Endodermal cell (in vitro differentiated cells): Measurements from ENCODE around the gene MSLN. TPM values are rescaled to one million over a fixed set of nuclear protein-coding genes. Genes with fewer than 3 reads are reported as not detected.

Experiments used
- DNase-seq: peaks from one replicate; pipeline ENCODE4 v3.0.0-alpha.2; 2017
- H3K27ac ChIP-seq: 2 replicates; pipeline ENCODE4 v1.5.1; 2013; ENCODE audit warnings: mild to moderate bottlenecking, low read depth, low read length, moderate library complexity
- H3K27me3 ChIP-seq: 2 replicates; pipeline ENCODE4 v1.6.1; 2013; ENCODE audit warnings: mild to moderate bottlenecking, low read length, moderate library complexity; ENCODE audit not compliant: insufficient read depth, control insufficient read depth, poor library complexity, severe bottlenecking
- H3K36me3 ChIP-seq: 2 replicates; pipeline ENCODE4 v1.7.0; 2013; ENCODE audit warnings: mild to moderate bottlenecking, low read length, moderate library complexity; ENCODE audit not compliant: control insufficient read depth, insufficient read depth
- H3K4me1 ChIP-seq: one replicate; pipeline ENCODE4 v1.7.0; 2013; ENCODE audit warnings: low read length; ENCODE audit not compliant: control insufficient read depth, insufficient read depth
- H3K4me3 ChIP-seq: 2 replicates; pipeline ENCODE4 v1.5.1; 2013; ENCODE audit warnings: mild to moderate bottlenecking, low read length, moderate library complexity
- H3K9ac ChIP-seq: 2 replicates; pipeline ENCODE4 v1.6.1; 2013; ENCODE audit warnings: mild to moderate bottlenecking, low read length, moderate library complexity; ENCODE audit not compliant: poor library complexity, severe bottlenecking; ENCODE audit errors: extremely low read depth
- H3K9me3 ChIP-seq: 2 replicates; pipeline ENCODE4 v1.6.1; 2013; ENCODE audit warnings: mild to moderate bottlenecking, low read length, moderate library complexity; ENCODE audit not compliant: control insufficient read depth
- H3K27ac Mint-ChIP-seq: 2 replicates; pipeline ENCODE4 v1.8.0; 2020; ENCODE audit warnings: mixed read lengths
- H3K27me3 Mint-ChIP-seq: 2 replicates; pipeline ENCODE4 v1.8.0; 2021; ENCODE audit warnings: mild to moderate bottlenecking, mixed read lengths; ENCODE audit not compliant: insufficient read depth
- H3K36me3 Mint-ChIP-seq: 2 replicates; pipeline ENCODE4 v1.8.0; 2020; ENCODE audit warnings: low read depth, mixed read lengths
- H3K4me1 Mint-ChIP-seq: 2 replicates; pipeline ENCODE4 v1.8.0; 2020; ENCODE audit warnings: mixed read lengths
- H3K4me3 Mint-ChIP-seq: 2 replicates; pipeline ENCODE4 v1.8.0; 2020; ENCODE audit warnings: mild to moderate bottlenecking, moderate library complexity, mixed read lengths
- H3K9me3 Mint-ChIP-seq: 2 replicates; pipeline ENCODE4 v1.8.0; 2020; ENCODE audit warnings: mild to moderate bottlenecking, mixed read lengths
- CTCF ChIP-seq: fragments of 200-600 bp; sonication (generic); conservative IDR thresholded peaks from 2 replicates; pipeline ENCODE4 v1.5.0; 2021; ENCODE audit warnings: antibody characterized with exemption, mild to moderate bottlenecking
- WGBS, 2 experiments: methylation state at CpG; one replicate each; pipeline versions ENCODE4 v1.1.5 to v1.1.7; 2013; ENCODE audit warnings: missing lambda C conversion rate in 2 of 2, mixed read lengths in 1 of 2; ENCODE audit not compliant: insufficient coverage in 1 of 2, insufficient read length in 1 of 2; 5-methylcytosine and 5-hydroxymethylcytosine counted together
- total RNA-seq, 2 donors: library from RNA; stranded (reverse); fragmentation: NEBNext Ultra II Directional in 1 of 2; extraction: Animal tissue kit (Norgen Biotek cat#: 25700) in 1 of 2; gene quantifications; 2 replicates in 1 of 2; 3 replicates in 1 of 2; pipeline ENCODE4 v1.2.1, GENCODE V29; 2021

Gene MSLN
- total RNA-seq, 2 donors from 2014 or later: 0.42 to 0.86 TPM

- no peaks in the 10 kb centered on the region for H3K9me3 Mint-ChIP-seq
- H3K27me3 ChIP-seq: no peaks in the 10 kb centered on the region
- no peak for TF ChIP-seq CTCF
- no peaks in the 10 kb centered on the region for H3K4me1 Mint-ChIP-seq
- H3K9ac ChIP-seq: no peak overlapping the region
- H3K36me3 Mint-ChIP-seq: peaks cover 24% of the 10 kb centered on the region
- H3K4me1 ChIP-seq: peaks cover under 1% of the 10 kb centered on the region
- H3K4me3 Mint-ChIP-seq: no peak overlapping the region
- no peak overlapping the region for H3K4me3 ChIP-seq
- DNase-seq: no peak
- H3K36me3 ChIP-seq: peaks cover 29% of the 10 kb centered on the region
- H3K9me3 ChIP-seq: no peaks in the 10 kb centered on the region
- 95 to 97% methylated on average over 28 to 46 of the region's 46 CpGs for WGBS, 2 experiments
- no peaks in the 10 kb centered on the region for H3K27me3 Mint-ChIP-seq
- no peak overlapping the region for H3K27ac Mint-ChIP-seq
- no peak overlapping the region for H3K27ac ChIP-seq
Measured at GRCh38 chr16:792221-792995, 31.9 kb downstream of the MSLN start.

- Histone ChIP-seq H3K9me3 (no peaks in the 10 kb centered on the region), H3K27ac (no peak overlapping the region), H3K27me3 (no peaks in the 10 kb centered on the region), H3K4me3 (no peak overlapping the region), H3K9ac (no peak overlapping the region), H3K4me1 (no peaks in the 10 kb centered on the region), H3K36me3 (peaks cover 33% of the 10 kb centered on the region)
- Mint-ChIP-seq H3K4me3 (no peak overlapping the region), H3K9me3 (no peaks in the 10 kb centered on the region), H3K27ac (no peak overlapping the region), H3K36me3 (peaks cover 33% of the 10 kb centered on the region), H3K4me1 (no peaks in the 10 kb centered on the region), H3K27me3 (peaks cover 3% of the 10 kb centered on the region)
- DNase-seq: no peak
- TF ChIP-seq CTCF: no peak
- WGBS, 2 experiments: 87 to 100% methylated on average over 4 to 8 of the region's 8 CpGs
Measured at GRCh38 chr16:793414-793813, 32.9 kb downstream of the MSLN start.

GRCh38 chr16:794091-794822 lies 33.7 kb downstream of the MSLN start:
- 94 to 95% methylated on average over 25 to 40 of the region's 40 CpGs for WGBS, 2 experiments

More at GRCh38 chr16:794091-794822, 33.7 kb downstream of the MSLN start:
- H3K4me3 ChIP-seq: no peak overlapping the region
- H3K9ac ChIP-seq: no peak overlapping the region
- H3K27ac Mint-ChIP-seq: no peak overlapping the region
- peaks cover 34% of the 10 kb centered on the region for H3K36me3 Mint-ChIP-seq
- TF ChIP-seq CTCF: no peak
- H3K4me1 Mint-ChIP-seq: no peaks in the 10 kb centered on the region
- H3K36me3 ChIP-seq: peaks cover 33% of the 10 kb centered on the region
- no peak overlapping the region for H3K27ac ChIP-seq
- H3K9me3 Mint-ChIP-seq: no peaks in the 10 kb centered on the region
- peaks cover 3% of the 10 kb centered on the region for H3K27me3 Mint-ChIP-seq
- no peak for DNase-seq
- H3K9me3 ChIP-seq: no peaks in the 10 kb centered on the region
- no peak overlapping the region for H3K4me3 Mint-ChIP-seq
- no peaks in the 10 kb centered on the region for H3K27me3 ChIP-seq
- H3K4me1 ChIP-seq: no peaks in the 10 kb centered on the region
